ENCODE measurements around the gene ARID3B.

- TF ChIP-seq RFX5 (IDR thresholded peaks at IDR 0.05; ENCODE audit: low read depth, low read length) (no peak), CTCF (conservative IDR thresholded peaks at IDR 0.05; ENCODE audit: low read depth, low read length) (no peak), RAD21 (IDR thresholded peaks at IDR 0.05; ENCODE audit: low read length) (no peak), MAZ (IDR thresholded peaks at IDR 0.05; ENCODE audit: borderline replicate concordance, low read depth, low read length) (no peak), MAFK (IDR thresholded peaks at IDR 0.05; ENCODE audit: low read depth, low read length) (no peak), NFE2L2 (IDR thresholded peaks at IDR 0.05; ENCODE audit: low read depth, low read length) (no peak), ELK1 (IDR thresholded peaks at IDR 0.05; ENCODE audit: borderline replicate concordance, low read depth, low read length) (no peak), POLR2A (IDR thresholded peaks at IDR 0.05; ENCODE audit: low read depth, low read length) (no peak)
Measured at GRCh38 chr15:74564182-74564581, 23.2 kb downstream of the ARID3B start.

Measured in IMR-90 (cell line).